Naive B cell (primary cell): ENCODE data around the gene SH3RF3. TPM values are rescaled to one million over a fixed set of nuclear protein-coding genes. Genes with fewer than 3 reads are reported as not detected.

ENCODE experiments used
- ATAC-seq, 2 donors: fragments of 150-1000 bp; cut with Tn5 transposase; 2 replicates each; pipeline ENCODE4 v1.10.0; 2021; ENCODE audit warnings: low read depth in 2 of 2, mild to moderate bottlenecking in 2 of 2, moderate library complexity in 2 of 2
- DNase-seq: peaks from one replicate; pipeline ENCODE4 v3.0.0; 2022
- H3K27ac Mint-ChIP-seq, 6 donors: one replicate each; pipeline ENCODE4 v1.8.0; 2020 to 2022; ENCODE audit warnings: mild to moderate bottlenecking in 6 of 6, mixed read lengths in 6 of 6, moderate library complexity in 5 of 6, inconsistent platforms in 2 of 6
- H3K27me3 Mint-ChIP-seq, 3 donors: one replicate each; pipeline ENCODE4 v1.8.0; 2021 to 2022; ENCODE audit warnings: mixed read lengths in 3 of 3, mild to moderate bottlenecking in 1 of 3
- H3K36me3 Mint-ChIP-seq, 2 donors: one replicate each; pipeline ENCODE4 v1.8.0; 2020 to 2022; ENCODE audit warnings: mixed read lengths in 2 of 2, inconsistent platforms in 1 of 2, mild to moderate bottlenecking in 1 of 2
- H3K4me1 Mint-ChIP-seq, 3 donors: one replicate each; pipeline ENCODE4 v1.8.0; 2020 to 2022; ENCODE audit warnings: mixed read lengths in 3 of 3, inconsistent platforms in 1 of 3, mild to moderate bottlenecking in 1 of 3, moderate library complexity in 1 of 3
- H3K4me3 Mint-ChIP-seq, 8 donors: one replicate each; pipeline ENCODE4 v1.8.0; 2020 to 2022; ENCODE audit warnings: mild to moderate bottlenecking in 8 of 8, mixed read lengths in 8 of 8, moderate library complexity in 8 of 8, inconsistent platforms in 2 of 8
- H3K9me3 Mint-ChIP-seq, 7 donors: one replicate each; pipeline ENCODE4 v1.8.0; 2020 to 2022; ENCODE audit warnings: mixed read lengths in 7 of 7, mild to moderate bottlenecking in 5 of 7, inconsistent platforms in 2 of 7, moderate library complexity in 1 of 7
- polyA plus RNA-seq, 6 donors: library from polyadenylated mRNA; unstranded; fragments of 300-500 nt; fragmentation: Illumina TruSeq; gene quantifications; one replicate each; pipeline ENCODE4 v1.2.3, GENCODE V29; 2021; ENCODE audit warnings: low read depth in 6 of 6

Gene SH3RF3
- polyA plus RNA-seq, 6 donors from 2014 or later: 0.05 to 0.76 (median 0.64) TPM; not detected in 1

- H3K36me3 Mint-ChIP-seq: no peaks in the 10 kb centered on the region
- H3K4me1 Mint-ChIP-seq: no peaks in the 10 kb centered on the region
Measured at GRCh38 chr2:109522063-109522374, 393.0 kb downstream of the SH3RF3 start.

GRCh38 chr2:109523121-109523520, 394.1 kb downstream of the SH3RF3 start:
- Mint-ChIP-seq H3K4me3 (no peak overlapping the region), H3K9me3 (no peaks in the 10 kb centered on the region), H3K36me3 (no peaks in the 10 kb centered on the region), H3K27ac (no peak overlapping the region), H3K27me3 (peaks cover 0 to 5% (median 4%) of the 10 kb centered on the region in 3 donors), H3K4me1 (no peaks in the 10 kb centered on the region)
- no peak for ATAC-seq
- DNase-seq: no peak

More at GRCh38 chr2:109522063-109522374, 393.0 kb downstream of the SH3RF3 start:
- no peak for DNase-seq
- H3K27ac Mint-ChIP-seq: no peak overlapping the region
- ATAC-seq: no peak
- no peaks in the 10 kb centered on the region for H3K9me3 Mint-ChIP-seq
- H3K27me3 Mint-ChIP-seq: no peaks in the 10 kb centered on the region
- H3K4me3 Mint-ChIP-seq: no peak overlapping the region

DNA sequence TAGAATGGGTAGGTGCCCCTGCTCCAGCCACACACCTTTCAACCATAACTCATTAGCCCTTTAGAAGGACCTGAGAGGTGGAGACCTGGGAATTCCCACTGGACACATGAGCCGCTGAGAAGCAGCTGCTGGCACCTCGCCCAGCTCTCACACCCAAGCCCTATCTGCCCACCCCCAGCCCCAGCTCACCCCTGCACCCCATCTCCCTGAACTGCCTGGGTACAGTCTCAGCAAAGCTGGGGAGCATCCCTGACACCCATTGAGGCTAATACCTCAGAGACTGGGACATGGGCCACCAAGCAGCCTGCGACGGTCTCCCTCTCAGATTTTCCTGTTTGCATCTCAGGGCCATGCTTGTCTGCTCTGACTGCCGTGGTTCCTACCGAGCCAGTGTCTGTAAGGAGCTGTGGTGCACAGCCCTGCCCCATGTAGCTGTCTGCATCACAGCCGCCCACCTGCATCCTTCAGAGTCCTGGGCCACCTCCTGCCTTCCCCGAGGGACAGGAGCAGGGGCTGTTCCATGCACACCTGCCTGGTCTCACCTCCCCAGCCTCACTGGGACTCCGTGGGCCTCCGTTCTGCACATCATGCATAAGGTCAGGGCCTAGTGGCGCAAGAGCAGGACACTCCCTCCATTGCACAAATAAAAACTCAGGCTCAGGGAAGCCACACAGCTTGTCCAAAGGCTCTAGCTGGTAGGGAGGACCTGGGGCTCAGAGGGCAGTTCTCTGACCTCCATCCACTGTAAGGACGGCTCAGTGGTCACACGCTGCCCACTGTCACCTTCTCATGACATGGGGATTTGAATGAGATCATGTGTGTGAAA, 394.7 kb downstream of the SH3RF3 start:
- Mint-ChIP-seq H3K4me3 (no peak overlapping the region), H3K36me3 (no peaks in the 10 kb centered on the region), H3K27me3 (peaks cover 0 to 5% (median 4%) of the 10 kb centered on the region in 3 donors), H3K27ac (peak overlapping the region in 1 of 6 donors; percentile 30), H3K4me1 (no peaks in the 10 kb centered on the region), H3K9me3 (no peaks in the 10 kb centered on the region)
- ATAC-seq (no peak), DNase-seq (no peak)

GRCh38 chr2:109525836-109526235, 396.8 kb downstream of the SH3RF3 start:
- no peaks in the 10 kb centered on the region for H3K4me1 Mint-ChIP-seq
- no peak for ATAC-seq
- no peaks in the 10 kb centered on the region for H3K36me3 Mint-ChIP-seq
- H3K27me3 Mint-ChIP-seq: peaks cover 0 to 5% (median 4%) of the 10 kb centered on the region in 3 donors
- H3K9me3 Mint-ChIP-seq: no peaks in the 10 kb centered on the region
- no peak overlapping the region for H3K4me3 Mint-ChIP-seq
- no peak for DNase-seq
- no peak overlapping the region for H3K27ac Mint-ChIP-seq

- no peaks in the 10 kb centered on the region for H3K4me1 Mint-ChIP-seq
- H3K27ac Mint-ChIP-seq: no peak overlapping the region
- peaks cover 0 to 5% (median 4%) of the 10 kb centered on the region in 3 donors for H3K27me3 Mint-ChIP-seq
- no peaks in the 10 kb centered on the region for H3K9me3 Mint-ChIP-seq
- DNase-seq (no peak), ATAC-seq (no peak)
- no peak overlapping the region for H3K4me3 Mint-ChIP-seq
- H3K36me3 Mint-ChIP-seq: no peaks in the 10 kb centered on the region
Measured at GRCh38 chr2:109526442-109526970, 397.5 kb downstream of the SH3RF3 start.

DNA sequence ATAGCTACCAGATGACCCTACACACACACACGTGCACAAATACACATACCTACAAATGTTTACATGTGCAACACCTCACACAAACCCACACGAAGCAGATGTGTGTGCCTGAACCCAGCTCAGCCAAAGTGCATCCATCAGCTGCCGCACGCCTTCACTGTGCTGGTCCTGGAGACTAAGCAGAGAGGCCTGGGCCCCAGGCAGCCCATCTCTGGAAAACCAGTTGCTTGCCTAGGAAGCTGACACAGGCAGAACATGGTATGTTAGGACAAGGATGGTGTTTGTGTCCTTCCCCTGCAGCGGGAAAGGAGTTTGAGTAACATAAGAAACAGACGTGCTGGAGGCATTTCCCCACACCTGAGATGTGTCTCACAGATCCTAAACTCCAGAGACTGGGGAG, 398.1 kb downstream of the SH3RF3 start:
- H3K27ac Mint-ChIP-seq: no peak overlapping the region
- no peaks in the 10 kb centered on the region for H3K36me3 Mint-ChIP-seq
- H3K4me1 Mint-ChIP-seq: no peaks in the 10 kb centered on the region
- peaks cover 0 to 5% (median 4%) of the 10 kb centered on the region in 3 donors for H3K27me3 Mint-ChIP-seq
- H3K9me3 Mint-ChIP-seq: no peaks in the 10 kb centered on the region
- DNase-seq (no peak), ATAC-seq (no peak)
- H3K4me3 Mint-ChIP-seq: no peak overlapping the region

DNA sequence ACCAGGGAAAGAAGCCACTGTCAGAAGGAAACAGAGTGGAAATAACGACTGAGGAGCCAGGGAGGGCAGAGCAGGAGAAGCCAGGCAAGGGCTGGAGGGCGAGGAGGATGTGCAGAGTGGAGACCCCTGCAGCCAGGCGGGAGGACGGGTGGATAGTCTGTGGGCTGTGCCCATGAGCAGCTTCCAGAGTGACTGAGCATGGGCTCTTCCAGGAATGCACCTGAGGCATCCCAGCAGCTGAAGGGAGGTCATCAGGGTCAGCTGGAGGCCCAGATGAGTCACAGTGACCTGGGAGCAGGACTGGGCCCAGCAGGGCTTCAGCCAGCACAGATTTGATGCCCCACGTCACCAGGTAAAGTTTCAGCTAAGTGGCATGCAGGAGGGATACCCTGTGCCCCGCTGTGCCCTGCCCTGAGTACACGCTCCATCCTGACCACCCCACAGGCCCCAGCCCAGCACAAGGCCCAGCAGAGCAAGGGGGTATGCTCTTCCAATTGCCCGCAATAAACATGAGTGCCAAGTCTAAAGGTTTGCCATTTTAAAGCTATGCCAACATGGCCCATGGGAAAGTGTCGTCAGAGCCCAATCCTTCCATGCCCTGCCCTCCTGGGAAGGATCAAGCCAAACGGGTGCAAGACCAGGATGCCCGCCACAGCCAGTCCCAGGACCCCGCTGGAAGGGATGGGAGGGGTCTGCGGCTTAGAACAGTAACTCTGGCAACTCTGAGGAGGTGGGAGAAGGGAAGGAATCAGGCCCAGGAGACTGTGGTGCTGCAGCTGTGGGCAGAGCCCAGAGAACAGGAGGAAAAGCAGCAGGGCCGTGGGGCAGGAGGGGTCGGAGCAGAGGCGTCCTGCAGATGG, 399.1 kb downstream of the SH3RF3 start:
- no peaks in the 10 kb centered on the region for H3K4me1 Mint-ChIP-seq

DNA sequence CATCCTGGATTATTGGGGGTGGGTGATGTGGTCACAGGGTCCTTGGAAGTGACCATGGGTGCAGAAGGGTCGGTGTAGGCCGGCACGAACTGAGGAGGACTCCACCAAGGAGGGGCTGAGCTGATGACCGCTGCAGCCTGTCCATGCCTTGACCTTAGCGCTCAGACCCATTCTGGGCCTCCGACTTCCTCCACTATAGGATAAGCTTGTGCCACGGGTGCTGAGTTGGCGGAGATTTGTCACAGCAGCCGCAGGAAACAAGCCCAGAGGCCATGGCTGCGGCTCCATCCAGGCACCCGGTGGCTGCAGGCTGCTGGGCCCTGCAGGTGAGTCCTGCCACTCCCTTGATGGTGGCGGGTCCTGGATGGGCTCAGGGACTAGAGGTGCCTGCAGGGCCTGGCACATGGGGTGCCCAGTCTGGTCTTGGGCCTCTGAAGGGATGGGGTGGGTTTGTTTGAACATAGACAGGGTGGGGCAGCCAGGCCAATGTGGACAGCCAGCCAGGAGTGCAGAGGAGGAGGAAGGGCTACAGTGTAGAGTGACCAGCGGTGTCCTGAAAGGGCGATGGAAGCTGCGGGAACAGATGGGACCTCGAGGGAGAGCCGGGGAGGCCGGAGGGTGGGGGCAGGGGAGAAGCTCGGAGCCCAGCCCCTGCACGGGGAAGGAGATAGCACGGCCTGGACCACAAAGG, 400.0 kb downstream of the SH3RF3 start:
- Mint-ChIP-seq H3K27ac (peak overlapping the region in 1 of 6 donors; percentile 27), H3K4me3 (no peak overlapping the region), H3K27me3 (peaks cover 0 to 5% (median 4%) of the 10 kb centered on the region in 3 donors), H3K36me3 (no peaks in the 10 kb centered on the region), H3K4me1 (no peaks in the 10 kb centered on the region), H3K9me3 (no peaks in the 10 kb centered on the region)
- DNase-seq (no peak), ATAC-seq (no peak)

More for the DNA sequence above, 399.1 kb downstream of the SH3RF3 start:
- Mint-ChIP-seq H3K27me3 (peaks cover 0 to 5% (median 4%) of the 10 kb centered on the region in 3 donors), H3K27ac (no peak overlapping the region), H3K9me3 (no peaks in the 10 kb centered on the region), H3K36me3 (no peaks in the 10 kb centered on the region), H3K4me3 (no peak overlapping the region)
- DNase-seq (no peak), ATAC-seq (no peak)

GRCh38 chr2:109529532-109530449, 400.8 kb downstream of the SH3RF3 start:
- H3K27me3 Mint-ChIP-seq: peaks cover 0 to 5% (median 4%) of the 10 kb centered on the region in 3 donors
- no peak for DNase-seq
- H3K27ac Mint-ChIP-seq: no peak overlapping the region
- H3K36me3 Mint-ChIP-seq: no peaks in the 10 kb centered on the region
- no peaks in the 10 kb centered on the region for H3K9me3 Mint-ChIP-seq
- ATAC-seq: no peak
- no peaks in the 10 kb centered on the region for H3K4me1 Mint-ChIP-seq
- H3K4me3 Mint-ChIP-seq: no peak overlapping the region

DNA sequence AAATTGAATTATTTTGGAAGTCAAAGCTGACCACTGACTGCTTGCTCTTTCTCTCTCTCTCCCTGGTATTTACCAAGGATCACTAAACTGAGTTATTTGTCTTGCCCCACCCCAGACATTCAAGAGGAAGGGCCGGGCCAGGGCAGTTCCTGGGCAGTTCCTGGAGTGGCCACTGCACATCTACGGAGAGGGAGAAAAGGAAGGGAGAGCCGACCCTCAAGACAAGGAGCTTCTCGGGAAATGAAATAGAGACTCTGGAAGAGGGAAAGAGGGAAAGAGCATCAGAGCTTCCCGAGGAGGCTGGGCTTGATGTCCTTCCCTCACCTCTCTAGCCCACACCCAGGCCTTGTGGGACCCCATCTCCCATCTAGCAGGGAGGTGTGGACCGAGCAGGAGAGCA, 401.7 kb downstream of the SH3RF3 start:
- Mint-ChIP-seq H3K36me3 (no peaks in the 10 kb centered on the region), H3K4me3 (no peak overlapping the region), H3K9me3 (peaks cover 0 to 4% (median 0%) of the 10 kb centered on the region in 7 donors), H3K4me1 (no peaks in the 10 kb centered on the region), H3K27me3 (peaks cover 0 to 5% (median 4%) of the 10 kb centered on the region in 3 donors), H3K27ac (no peak overlapping the region)
- DNase-seq (no peak), ATAC-seq (no peak)

- Mint-ChIP-seq H3K4me3 (no peak overlapping the region), H3K27ac (no peak overlapping the region), H3K36me3 (no peaks in the 10 kb centered on the region), H3K4me1 (no peaks in the 10 kb centered on the region), H3K27me3 (peaks cover 0 to 5% (median 4%) of the 10 kb centered on the region in 3 donors), H3K9me3 (peaks cover 0 to 4% (median 0%) of the 10 kb centered on the region in 7 donors)
- ATAC-seq: no peak
- DNase-seq: no peak
Measured at GRCh38 chr2:109531221-109531620, 402.2 kb downstream of the SH3RF3 start.

- peaks cover 0 to 8% (median 3%) of the 10 kb centered on the region in 7 donors for H3K9me3 Mint-ChIP-seq
- ATAC-seq (no peak), DNase-seq (no peak)
- no peaks in the 10 kb centered on the region for H3K36me3 Mint-ChIP-seq
- no peak overlapping the region for H3K4me3 Mint-ChIP-seq
- no peaks in the 10 kb centered on the region for H3K4me1 Mint-ChIP-seq
- H3K27ac Mint-ChIP-seq: no peak overlapping the region
- peaks cover 0 to 5% (median 4%) of the 10 kb centered on the region in 3 donors for H3K27me3 Mint-ChIP-seq
Measured at GRCh38 chr2:109531896-109532727, 403.1 kb downstream of the SH3RF3 start.
